GM18526 (cell line): ENCODE results near the gene HSPB9.

ENCODE experiments used
- POLR2A ChIP-seq: IDR thresholded peaks from 3 replicates; pipeline ENCODE4 v1.6.1; 2011; ENCODE audit not compliant: insufficient read length; ENCODE audit errors: extremely low read depth

HSPB9 gene

GRCh38 chr17:42111871-42112551, 10.6 kb upstream of the HSPB9 start:
- TF ChIP-seq POLR2A, result peak; percentile 32

GRCh38 chr17:42112552-42113176, 9.9 kb upstream of the HSPB9 start, which contains the start of gene DHX58:
TSS of gene DHX58 (minus strand) at chr17:42112714. CDS start at chr17:42111892, 822 bp downstream.
- TF ChIP-seq POLR2A, result peak; percentile 95

GRCh38 chr17:42113293-42114069, 9.1 kb upstream of the HSPB9 start:
- TF ChIP-seq POLR2A, result no peak

- no peak for TF ChIP-seq POLR2A
Observed at GRCh38 chr17:42114118-42114517, 8.5 kb upstream of the HSPB9 start.

- TF ChIP-seq POLR2A, result no peak
Observed at GRCh38 chr17:42116705-42117396, 5.8 kb upstream of the HSPB9 start.

- TF ChIP-seq POLR2A, result no peak
Observed at GRCh38 chr17:42117397-42118125, 5.0 kb upstream of the HSPB9 start.

GRCh38 chr17:42118126-42118510, 4.5 kb upstream of the HSPB9 start:
- no peak for TF ChIP-seq POLR2A

GRCh38 chr17:42118545-42118944, 4.1 kb upstream of the HSPB9 start:
- no peak for TF ChIP-seq POLR2A

GRCh38 chr17:42119301-42119700, 3.3 kb upstream of the HSPB9 start:
- TF ChIP-seq POLR2A, result no peak

- no peak for TF ChIP-seq POLR2A
Observed at GRCh38 chr17:42120161-42120769, 2.3 kb upstream of the HSPB9 start.

- peak; percentile 81 for TF ChIP-seq POLR2A
Observed at GRCh38 chr17:42120770-42121769, 1.5 kb upstream of the HSPB9 start, which contains the start of gene KAT2A. TSS of gene KAT2A (minus strand) at chr17:42121367. CDS start at chr17:42121304, 63 bp downstream.

- TF ChIP-seq POLR2A, result no peak
Observed at GRCh38 chr17:42124256-42124655, 1.7 kb downstream of the HSPB9 start.

GRCh38 chr17:42125565-42125964, 3.0 kb downstream of the HSPB9 start:
- TF ChIP-seq POLR2A, result no peak
